Mammary epithelial cell (primary cell): Measurements from ENCODE around the gene NCAM1.

Experiments used
- EZH2 ChIP-seq: IDR thresholded peaks from 2 replicates; pipeline ENCODE4 v1.6.1; 2012; ENCODE audit warnings: low read length, inconsistent platforms, borderline replicate concordance
- TF ChIP-seq, protein P1 (sequence below), 2 donors: IDR thresholded peaks in 1 of 2; conservative IDR thresholded peaks in 1 of 2; 2 replicates each; pipeline ENCODE4 v1.5.1; 2011 to 2012; ENCODE audit warnings: inconsistent platforms in 2 of 2, low read length in 2 of 2, mild to moderate bottlenecking in 2 of 2, control low read depth in 1 of 2, low read depth in 1 of 2; ENCODE audit not compliant: insufficient read depth in 1 of 2; ENCODE audit errors: extremely low read depth in 1 of 2

DNA sequence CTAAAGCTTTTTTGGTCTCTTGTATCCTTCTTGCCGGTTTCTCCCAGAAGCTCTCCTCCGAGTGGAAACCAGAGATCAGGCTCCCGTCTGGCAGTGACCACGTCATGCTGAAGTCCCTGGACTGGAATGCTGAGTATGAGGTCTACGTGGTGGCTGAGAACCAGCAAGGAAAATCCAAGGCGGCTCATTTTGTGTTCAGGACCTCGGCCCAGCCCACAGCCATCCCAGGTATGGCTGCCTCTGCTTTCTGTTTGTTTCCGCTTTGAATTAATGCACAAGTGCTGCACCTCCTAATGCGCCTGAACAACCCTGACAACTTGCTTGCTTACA, 298.8 kb downstream of the NCAM1 start:
- TF ChIP-seq, protein P1, sequence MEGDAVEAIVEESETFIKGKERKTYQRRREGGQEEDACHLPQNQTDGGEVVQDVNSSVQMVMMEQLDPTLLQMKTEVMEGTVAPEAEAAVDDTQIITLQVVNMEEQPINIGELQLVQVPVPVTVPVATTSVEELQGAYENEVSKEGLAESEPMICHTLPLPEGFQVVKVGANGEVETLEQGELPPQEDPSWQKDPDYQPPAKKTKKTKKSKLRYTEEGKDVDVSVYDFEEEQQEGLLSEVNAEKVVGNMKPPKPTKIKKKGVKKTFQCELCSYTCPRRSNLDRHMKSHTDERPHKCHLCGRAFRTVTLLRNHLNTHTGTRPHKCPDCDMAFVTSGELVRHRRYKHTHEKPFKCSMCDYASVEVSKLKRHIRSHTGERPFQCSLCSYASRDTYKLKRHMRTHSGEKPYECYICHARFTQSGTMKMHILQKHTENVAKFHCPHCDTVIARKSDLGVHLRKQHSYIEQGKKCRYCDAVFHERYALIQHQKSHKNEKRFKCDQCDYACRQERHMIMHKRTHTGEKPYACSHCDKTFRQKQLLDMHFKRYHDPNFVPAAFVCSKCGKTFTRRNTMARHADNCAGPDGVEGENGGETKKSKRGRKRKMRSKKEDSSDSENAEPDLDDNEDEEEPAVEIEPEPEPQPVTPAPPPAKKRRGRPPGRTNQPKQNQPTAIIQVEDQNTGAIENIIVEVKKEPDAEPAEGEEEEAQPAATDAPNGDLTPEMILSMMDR (conservative IDR thresholded peaks at IDR 0.05 in 1 of 2, IDR thresholded peaks at IDR 0.05 in 1 of 2; ENCODE audit: extremely low read depth in 1 of 2, insufficient read depth in 1 of 2, low read depth in 1 of 2, low read length in 2 of 2) = no peak
- TF ChIP-seq EZH2 = no peak
